Lung (tissue), 12 donors: ENCODE data around the gene NTRK2. TPM values are rescaled to one million over a fixed set of nuclear protein-coding genes. Genes with fewer than 3 reads are reported as not detected.

Source experiments
- ATAC-seq: fragments of 200-7000 bp; cut with Tn5 transposase; one replicate; pipeline ENCODE4 v1.9.1; 2020; ENCODE audit warnings: moderate number of reproducible peaks; ENCODE audit not compliant: insufficient read depth, low FRiP score
- DNase-seq, 3 donors: peaks; one replicate each; pipeline ENCODE4 v3.0.0-alpha.2; 2013 to 2017
- H3K27ac ChIP-seq, 2 donors: one replicate each; pipeline ENCODE4 v1.5.1; 2013; ENCODE audit warnings: mild to moderate bottlenecking in 2 of 2, moderate library complexity in 2 of 2, control low read depth in 1 of 2, inconsistent platforms in 1 of 2, low read depth in 1 of 2, low read length in 1 of 2
- H3K27me3 ChIP-seq, 3 donors: one replicate each; pipeline ENCODE4 v1.5.1; 2013; ENCODE audit warnings: low read length in 2 of 3; ENCODE audit not compliant: control insufficient read depth in 3 of 3, insufficient read depth in 3 of 3
- H3K36me3 ChIP-seq, 4 donors: one replicate each; pipeline ENCODE4 v1.5.1; 2013; ENCODE audit warnings: low read length in 4 of 4, mild to moderate bottlenecking in 1 of 4, moderate library complexity in 1 of 4; ENCODE audit not compliant: control insufficient read depth in 4 of 4, insufficient read depth in 4 of 4
- H3K4me1 ChIP-seq, 5 donors: one replicate each; pipeline ENCODE4 v1.5.1; 2013; ENCODE audit warnings: low read length in 5 of 5, mild to moderate bottlenecking in 2 of 5, moderate library complexity in 1 of 5; ENCODE audit not compliant: control insufficient read depth in 5 of 5, insufficient read depth in 5 of 5
- H3K4me3 ChIP-seq: one replicate; pipeline ENCODE4 v1.5.1; 2013; ENCODE audit warnings: mild to moderate bottlenecking, control low read depth, moderate library complexity
- H3K9ac ChIP-seq, 2 donors: one replicate each; pipeline ENCODE4 v1.5.1; 2013; ENCODE audit warnings: low read length in 2 of 2, control low read depth in 1 of 2; ENCODE audit not compliant: insufficient read depth in 1 of 2
- H3K9me3 ChIP-seq, 4 donors: one replicate each; pipeline ENCODE4 v1.5.1; 2013; ENCODE audit warnings: low read length in 3 of 4, mild to moderate bottlenecking in 1 of 4, moderate library complexity in 1 of 4; ENCODE audit not compliant: control insufficient read depth in 4 of 4, insufficient read depth in 3 of 4
- WGBS, 2 donors: extraction: QIAGEN DNeasy Blood & Tissue Kit; methylation state at CpG; one replicate each; pipeline ENCODE4 v1.1.7; 2013; 5-methylcytosine and 5-hydroxymethylcytosine counted together
- polyA plus RNA-seq, 2 donors: library from polyadenylated mRNA; stranded (reverse); fragments of 200-250 nt; gene quantifications; one replicate each; pipeline ENCODE4 v1.2.1, GENCODE V29; 2013
- total RNA-seq, 2 donors: library from RNA; depleted of rRNA in 1 of 2; stranded (reverse); fragments of >200 nt in 1 of 2; gene quantifications; one replicate each; pipeline ENCODE4 v1.2.1, GENCODE V29; 2014 to 2021
- TF ChIP-seq, protein P1 (sequence below): IDR thresholded peaks from 2 replicates; pipeline ENCODE4 v1.5.1; 2012; ENCODE audit warnings: mild to moderate bottlenecking; ENCODE audit errors: control extremely low read depth, extremely low read depth
- donor health status: control.
- donor health status: control.
- donor health status: Bipolar disorder and iron deficiency.
- donor health status: healthy.
- donor health status: DM: yes; HTN: yes; CAD: no.

Gene NTRK2
- total and polyA plus RNA-seq, 4 donors, result 0.33 to 14.4 (median 3.3) TPM

DNA sequence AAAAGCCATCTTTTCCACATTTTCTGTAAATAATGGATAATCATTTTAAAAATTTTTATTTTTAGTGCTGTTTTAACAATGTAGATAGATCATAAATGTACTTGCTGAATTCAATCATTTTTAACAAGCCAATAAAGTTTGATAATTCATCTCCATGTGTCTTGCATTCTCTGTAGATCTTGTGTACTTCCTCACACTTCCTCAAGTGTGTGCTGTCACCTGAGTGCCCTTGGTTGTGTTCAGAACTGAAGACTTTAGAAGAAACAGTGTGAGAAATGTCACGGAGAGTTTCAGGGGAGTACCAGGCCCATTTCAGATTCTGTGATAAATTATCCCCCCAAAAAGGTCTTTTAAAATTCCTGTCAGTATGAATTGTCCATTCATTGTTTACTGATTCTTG lies 146.0 kb downstream of the NTRK2 start:
- 90 to 92% methylated on average over 1 of the region's 1 CpG for WGBS, 2 donors
- ATAC-seq (no peak), DNase-seq (no peak)
- peaks cover 0 to 13% (median 0%) of the 10 kb centered on the region in 3 donors for H3K27me3 ChIP-seq
- H3K4me1 ChIP-seq, result peaks cover 0 to 3% (median 0%) of the 10 kb centered on the region in 5 donors
- TF ChIP-seq, protein P1, sequence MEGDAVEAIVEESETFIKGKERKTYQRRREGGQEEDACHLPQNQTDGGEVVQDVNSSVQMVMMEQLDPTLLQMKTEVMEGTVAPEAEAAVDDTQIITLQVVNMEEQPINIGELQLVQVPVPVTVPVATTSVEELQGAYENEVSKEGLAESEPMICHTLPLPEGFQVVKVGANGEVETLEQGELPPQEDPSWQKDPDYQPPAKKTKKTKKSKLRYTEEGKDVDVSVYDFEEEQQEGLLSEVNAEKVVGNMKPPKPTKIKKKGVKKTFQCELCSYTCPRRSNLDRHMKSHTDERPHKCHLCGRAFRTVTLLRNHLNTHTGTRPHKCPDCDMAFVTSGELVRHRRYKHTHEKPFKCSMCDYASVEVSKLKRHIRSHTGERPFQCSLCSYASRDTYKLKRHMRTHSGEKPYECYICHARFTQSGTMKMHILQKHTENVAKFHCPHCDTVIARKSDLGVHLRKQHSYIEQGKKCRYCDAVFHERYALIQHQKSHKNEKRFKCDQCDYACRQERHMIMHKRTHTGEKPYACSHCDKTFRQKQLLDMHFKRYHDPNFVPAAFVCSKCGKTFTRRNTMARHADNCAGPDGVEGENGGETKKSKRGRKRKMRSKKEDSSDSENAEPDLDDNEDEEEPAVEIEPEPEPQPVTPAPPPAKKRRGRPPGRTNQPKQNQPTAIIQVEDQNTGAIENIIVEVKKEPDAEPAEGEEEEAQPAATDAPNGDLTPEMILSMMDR, result no peak
- H3K4me3 ChIP-seq, result no peak overlapping the region
- H3K9ac ChIP-seq, result no peak overlapping the region
- H3K36me3 ChIP-seq, result no peaks in the 10 kb centered on the region
- no peak overlapping the region for H3K27ac ChIP-seq
- H3K9me3 ChIP-seq, result no peaks in the 10 kb centered on the region

GRCh38 chr9:84817038-84817437 lies 147.5 kb downstream of the NTRK2 start:
- Histone ChIP-seq H3K27ac (no peak overlapping the region), H3K27me3 (peaks cover 0 to 12% (median 0%) of the 10 kb centered on the region in 3 donors), H3K9me3 (no peaks in the 10 kb centered on the region), H3K4me1 (peaks cover 0 to 3% (median 0%) of the 10 kb centered on the region in 5 donors), H3K36me3 (no peaks in the 10 kb centered on the region), H3K9ac (no peak overlapping the region), H3K4me3 (no peak overlapping the region)
- DNase-seq, result no peak
- TF ChIP-seq, protein P1, result no peak
- ATAC-seq, result no peak
- WGBS, 2 donors, result 94 to 96% methylated on average over 6 of the region's 6 CpGs

DNA sequence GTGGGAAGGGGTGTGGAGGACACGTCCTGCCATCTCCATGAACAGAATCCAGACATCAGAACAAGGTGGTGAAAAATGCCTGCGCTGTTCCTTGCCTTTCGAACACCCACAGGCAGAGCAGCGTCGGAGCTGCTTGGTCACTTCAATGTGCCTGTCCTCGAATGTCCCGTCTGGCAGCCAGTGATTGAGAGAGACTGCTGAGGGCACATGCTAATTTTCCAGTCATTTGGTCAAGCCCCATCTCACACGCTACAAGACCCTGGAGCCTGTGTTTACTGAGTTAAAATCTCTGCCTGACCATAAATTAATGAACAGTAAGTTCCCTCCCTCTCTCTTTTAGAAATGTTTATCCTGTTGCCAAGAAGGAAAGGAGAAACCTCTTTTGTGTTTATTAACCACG lies 149.3 kb downstream of the NTRK2 start:
- no peaks in the 10 kb centered on the region for H3K9me3 ChIP-seq
- WGBS, 2 donors, result 82 to 91% methylated on average over 9 of the region's 9 CpGs
- no peak overlapping the region for H3K27ac ChIP-seq
- TF ChIP-seq, protein P1, result no peak
- DNase-seq (peak in 1 of 3 donors; percentile 7), ATAC-seq (no peak)
- H3K4me3 ChIP-seq, result no peak overlapping the region
- no peaks in the 10 kb centered on the region for H3K36me3 ChIP-seq
- H3K9ac ChIP-seq, result no peak overlapping the region
- H3K27me3 ChIP-seq, result peaks cover 0 to 12% (median 3%) of the 10 kb centered on the region in 3 donors
- peaks cover 0 to 3% (median 0%) of the 10 kb centered on the region in 5 donors for H3K4me1 ChIP-seq

DNA sequence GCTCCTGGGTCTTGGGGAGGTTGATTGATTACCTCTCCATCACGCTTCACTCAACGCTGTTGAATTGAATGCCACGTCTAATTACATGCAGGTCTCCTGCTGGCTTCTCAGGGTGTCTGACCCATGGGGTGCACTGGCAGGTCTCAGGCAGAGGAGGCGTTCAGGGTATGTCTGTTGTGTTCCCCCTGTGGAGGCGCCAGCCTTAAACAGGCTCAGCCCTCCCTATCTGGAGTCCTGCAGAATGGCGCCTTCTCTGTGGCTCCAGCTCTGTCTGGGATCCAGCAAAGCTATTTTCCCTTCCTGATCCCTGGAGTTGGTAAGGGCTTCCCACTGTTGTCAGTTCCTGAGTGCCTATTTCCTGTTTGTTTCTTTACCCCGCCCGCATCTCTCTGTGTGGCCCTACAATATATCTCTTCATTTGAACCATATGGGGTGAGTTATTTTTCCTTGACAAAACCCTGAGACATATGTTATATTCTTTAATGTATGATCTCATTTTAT lies 150.0 kb downstream of the NTRK2 start:
- Histone ChIP-seq H3K4me1 (peaks cover 0 to 3% (median 0%) of the 10 kb centered on the region in 5 donors), H3K9ac (no peak overlapping the region), H3K4me3 (no peak overlapping the region), H3K36me3 (no peaks in the 10 kb centered on the region), H3K27ac (no peak overlapping the region), H3K27me3 (peaks cover 0 to 10% (median 3%) of the 10 kb centered on the region in 3 donors), H3K9me3 (no peaks in the 10 kb centered on the region)
- TF ChIP-seq, protein P1, result no peak
- 81% methylated on average over 8 of the region's 8 CpGs for WGBS, 2 donors
- no peak for ATAC-seq
- DNase-seq, result peak in 1 of 3 donors; percentile 9
